NOMO-1 (cell line): ENCODE data around the gene METTL6.
"Not testable (repeated sequence)": the region's sequence is repeated elsewhere in the genome, so short reads cannot be mapped to it uniquely, and the experiment has no call there.

Experiments
- DNase-seq, 2 experiments: peaks; one replicate each; lab custom pipeline; 2025; ENCODE audit not compliant: unreplicated experiment in 2 of 2; lab: John Stamatoyannopoulos, UW

The METTL6 gene

GRCh38 chr3:15427182-15427880 lies at the start of gene METTL6, which contains the start of gene EAF1:
Gene METTL6 (minus strand): TSS chr3:15427544. CDS start chr3:15426511, 1,033 bp downstream.
Gene EAF1 (plus strand): TSS chr3:15427598. CDS start chr3:15427780, 182 bp downstream.
- peak; percentile 52 to 74 for DNase-seq

GRCh38 chr3:15476378-15476777 lies 49.0 kb upstream of the METTL6 start:
- DNase-seq, result no peak

- DNase-seq, result no peak
Measured at GRCh38 chr3:15475161-15475560, 47.8 kb upstream of the METTL6 start.

GRCh38 chr3:15471861-15472260 lies 44.5 kb upstream of the METTL6 start:
- no peak for DNase-seq

GRCh38 chr3:15470849-15471248 lies 43.5 kb upstream of the METTL6 start:
- no peak for DNase-seq

GRCh38 chr3:15470261-15470660 lies 42.9 kb upstream of the METTL6 start:
- no peak for DNase-seq

- no peak for DNase-seq
Measured at GRCh38 chr3:15467227-15468181, 40.2 kb upstream of the METTL6 start.

GRCh38 chr3:15465876-15466585 lies 38.7 kb upstream of the METTL6 start:
- no peak for DNase-seq

- DNase-seq, result no peak
Measured at GRCh38 chr3:15462451-15462850, 35.1 kb upstream of the METTL6 start.

GRCh38 chr3:15460891-15461531 lies 33.7 kb upstream of the METTL6 start:
- DNase-seq, result no peak

- no peak for DNase-seq
Measured at GRCh38 chr3:15458212-15458780, 31.0 kb upstream of the METTL6 start.

GRCh38 chr3:15456915-15457314 lies 29.6 kb upstream of the METTL6 start:
- DNase-seq, result not testable (repeated sequence)

- DNase-seq, result no peak
Measured at GRCh38 chr3:15456321-15456720, 29.0 kb upstream of the METTL6 start.

GRCh38 chr3:15455756-15456155 lies 28.4 kb upstream of the METTL6 start:
- no peak for DNase-seq

GRCh38 chr3:15454965-15455364 lies 27.6 kb upstream of the METTL6 start:
- no peak for DNase-seq

- DNase-seq, result no peak
Measured at GRCh38 chr3:15453991-15454625, 26.8 kb upstream of the METTL6 start.

GRCh38 chr3:15453501-15453900 lies 26.2 kb upstream of the METTL6 start:
- no peak for DNase-seq

- no peak for DNase-seq
Measured at GRCh38 chr3:15452961-15453360, 25.6 kb upstream of the METTL6 start.

- no peak for DNase-seq
Measured at GRCh38 chr3:15452156-15452555, 24.8 kb upstream of the METTL6 start.
